OCI-LY1 (cell line): ENCODE data around the gene USP13.

Experiments
- H2AFZ ChIP-seq: fragments of 200-600 bp; sonication (generic), shearing (Covaris generic); 2 replicates; pipeline ENCODE4 v1.6.0; 2014; ENCODE audit warnings: antibody characterized with exemption, mild to moderate bottlenecking, low read length
- H3F3A ChIP-seq: fragments of 200-600 bp; sonication (generic), shearing (Covaris generic); 2 replicates; pipeline ENCODE4 v1.6.0; 2014; ENCODE audit warnings: mild to moderate bottlenecking, antibody characterized with exemption, low read length, moderate library complexity; ENCODE audit not compliant: insufficient read depth
- H3K27ac ChIP-seq: fragments of 200-600 bp; sonication (generic); 2 replicates; pipeline ENCODE4 v1.5.1; 2014; ENCODE audit warnings: low read length, mixed run types, mild to moderate bottlenecking, low read depth; ENCODE audit not compliant: poor library complexity, severe bottlenecking
- H3K27me3 ChIP-seq: fragments of 200-600 bp; sonication (generic); 2 replicates; pipeline ENCODE4 v1.6.0; 2014; ENCODE audit warnings: antibody characterized with exemption, mild to moderate bottlenecking, low read length, moderate library complexity; ENCODE audit not compliant: insufficient read depth
- H3K36me3 ChIP-seq: fragments of 200-600 bp; sonication (generic); 2 replicates; pipeline ENCODE4 v1.6.1; 2014; ENCODE audit warnings: mild to moderate bottlenecking, antibody characterized with exemption, low read length, moderate library complexity, mixed read lengths; ENCODE audit not compliant: insufficient read depth
- H3K4me1 ChIP-seq: fragments of 200-600 bp; sonication (generic); 2 replicates; pipeline ENCODE4 v1.5.1; 2014; ENCODE audit warnings: mild to moderate bottlenecking, low read length, moderate library complexity; ENCODE audit not compliant: insufficient read depth, severe bottlenecking
- H3K4me2 ChIP-seq: fragments of 200-600 bp; sonication (generic), shearing (Covaris generic); 2 replicates; pipeline ENCODE4 v1.6.1; 2014; ENCODE audit warnings: low read length
- H3K4me3 ChIP-seq: fragments of 200-600 bp; sonication (generic); 2 replicates; pipeline ENCODE4 v1.5.1; 2014; ENCODE audit warnings: low read length, low read depth, mild to moderate bottlenecking, mixed read lengths; ENCODE audit not compliant: poor library complexity, severe bottlenecking
- H3K79me2 ChIP-seq: fragments of 200-600 bp; shearing (Covaris generic); 2 replicates; pipeline ENCODE4 v1.6.1; 2016; ENCODE audit warnings: mixed run types, low read length, mixed read lengths; ENCODE audit not compliant: insufficient read depth
- H3K9ac ChIP-seq: fragments of 200-600 bp; sonication (generic), shearing (Covaris generic); 2 replicates; pipeline ENCODE4 v1.6.1; 2014; ENCODE audit warnings: mild to moderate bottlenecking, low read length, mixed read lengths
- H3K9me2 ChIP-seq: fragments of 200-600 bp; sonication (generic), shearing (Covaris generic); 2 replicates; pipeline ENCODE4 v1.6.1; 2014; ENCODE audit warnings: low read depth, mild to moderate bottlenecking, low read length, mixed read lengths
- H3K9me3 ChIP-seq: fragments of 200-600 bp; shearing (Covaris generic); 2 replicates; pipeline ENCODE4 v1.6.1; 2014; ENCODE audit warnings: low read length, mixed read lengths
- H4K20me1 ChIP-seq: fragments of 200-600 bp; sonication (generic), shearing (Covaris generic); 2 replicates; pipeline ENCODE4 v1.6.0; 2016; ENCODE audit warnings: mild to moderate bottlenecking, low read length; ENCODE audit not compliant: insufficient read depth
- CTCF ChIP-seq: fragments of 200-600 bp; sonication (generic), shearing (Covaris generic); IDR thresholded peaks from 2 replicates; pipeline ENCODE4 v1.5.1; 2017; ENCODE audit warnings: mild to moderate bottlenecking, antibody characterized with exemption, low read length, moderate library complexity, mixed read lengths
- EZH2 ChIP-seq: fragments of 200-600 bp; sonication (generic), shearing (Covaris generic); IDR thresholded peaks from 2 replicates; pipeline ENCODE4 v1.8.0; 2017; ENCODE audit warnings: borderline replicate concordance, mixed run types, mild to moderate bottlenecking, antibody characterized with exemption, low read length, moderate library complexity, mixed read lengths

The USP13 gene

GRCh38 chr3:179806177-179806576 lies 153.3 kb downstream of the USP13 start:
- no peak overlapping the region for H3K4me2 ChIP-seq
- no peak overlapping the region for H3K27ac ChIP-seq
- H3K79me2 ChIP-seq: no peaks in the 10 kb centered on the region
- no peak overlapping the region for H3K4me3 ChIP-seq
- H4K20me1 ChIP-seq: no peaks in the 10 kb centered on the region
- no peak overlapping the region for H3K9ac ChIP-seq
- H3K9me2 ChIP-seq: no peaks in the 10 kb centered on the region
- H3K4me1 ChIP-seq: peaks cover 26% of the 10 kb centered on the region
- no peaks in the 10 kb centered on the region for H3K36me3 ChIP-seq
- no peak for TF ChIP-seq EZH2
- TF ChIP-seq CTCF: no peak
- no peaks in the 10 kb centered on the region for H3K9me3 ChIP-seq
- H3K27me3 ChIP-seq: no peaks in the 10 kb centered on the region
- no peaks in the 10 kb centered on the region for H3F3A ChIP-seq
- H2AFZ ChIP-seq: no peak overlapping the region

- Histone ChIP-seq H3K4me3 (no peak overlapping the region), H3K4me1 (peaks cover 34% of the 10 kb centered on the region), H3K9ac (no peak overlapping the region), H3K27me3 (no peaks in the 10 kb centered on the region), H3K9me2 (no peaks in the 10 kb centered on the region), H3K27ac (no peak overlapping the region), H4K20me1 (no peaks in the 10 kb centered on the region), H3K9me3 (no peaks in the 10 kb centered on the region), H2AFZ (no peak overlapping the region), H3K4me2 (no peak overlapping the region), H3F3A (no peaks in the 10 kb centered on the region), H3K36me3 (no peaks in the 10 kb centered on the region), H3K79me2 (no peaks in the 10 kb centered on the region)
- TF ChIP-seq EZH2 (no peak), CTCF (no peak)
Observed at GRCh38 chr3:179807588-179807987, 154.7 kb downstream of the USP13 start.

- Histone ChIP-seq H4K20me1 (no peaks in the 10 kb centered on the region), H3K79me2 (no peaks in the 10 kb centered on the region), H3K4me1 (peaks cover 14% of the 10 kb centered on the region), H3K27ac (no peak overlapping the region), H3K9me3 (no peaks in the 10 kb centered on the region), H3K9ac (no peak overlapping the region), H3K36me3 (no peaks in the 10 kb centered on the region), H3K9me2 (no peaks in the 10 kb centered on the region), H3K27me3 (no peaks in the 10 kb centered on the region), H3K4me2 (no peak overlapping the region), H3F3A (no peaks in the 10 kb centered on the region), H3K4me3 (no peak overlapping the region), H2AFZ (no peak overlapping the region)
- TF ChIP-seq CTCF (no peak), EZH2 (no peak)
Observed at GRCh38 chr3:179809639-179810038, 156.8 kb downstream of the USP13 start.
